Dedifferentiated amniotic fluid mesenchymal stem cell (primary cell): Measurements from ENCODE around the gene EIF5.

Experiments
- DNase-seq: peaks from one replicate; pipeline ENCODE4 v3.0.0-alpha.2; 2016; ENCODE audit errors: extremely low spot score

EIF5 gene

DNA sequence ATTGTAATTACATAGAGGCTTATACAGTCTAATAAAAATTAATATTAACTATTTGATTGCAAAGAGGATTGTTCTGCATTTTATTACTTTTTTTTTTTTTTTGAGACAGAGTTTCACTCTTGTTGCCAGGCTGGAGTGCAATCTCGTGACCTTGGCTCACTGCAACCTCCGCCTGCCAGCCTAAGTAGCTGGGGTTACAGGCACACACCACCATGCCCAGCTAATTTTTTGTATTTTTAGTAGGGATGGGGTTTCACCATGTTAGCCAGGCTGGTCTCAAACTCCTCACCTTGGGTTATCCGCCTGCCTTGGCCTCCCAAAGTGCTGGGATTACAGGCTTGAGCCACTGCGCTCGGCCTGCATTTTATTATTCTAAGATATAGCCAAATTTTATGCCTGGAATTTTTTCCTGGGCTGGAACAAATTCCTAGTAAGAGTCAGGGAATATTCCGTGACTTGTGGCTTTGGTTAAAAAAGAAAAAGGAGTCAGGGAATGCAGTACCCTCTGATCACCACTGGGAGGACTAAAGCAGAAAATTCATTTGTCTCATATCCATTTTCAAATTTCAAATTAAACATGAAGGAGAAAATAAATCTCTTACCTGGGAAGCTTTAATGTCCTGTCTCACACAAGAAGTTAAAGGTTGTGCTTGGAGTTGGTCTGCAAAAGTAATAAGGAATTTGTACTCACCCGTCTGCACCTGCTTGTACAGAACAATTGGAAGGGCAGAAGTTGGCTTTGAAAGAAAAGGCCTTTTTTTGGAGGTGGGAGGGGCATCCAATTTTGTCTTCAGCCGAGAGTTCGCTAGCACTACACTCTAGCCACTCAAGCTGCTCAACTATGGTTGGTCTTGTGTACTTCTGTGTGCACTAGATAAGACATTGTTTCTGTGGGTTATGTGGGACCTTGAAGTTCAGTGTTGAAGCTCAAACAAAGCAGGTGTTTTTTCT lies 59.9 kb downstream of the EIF5 start:
- peak; percentile 68 for DNase-seq
